Subcutaneous abdominal adipose tissue (tissue), 5 donors: ENCODE measurements around the gene ZYG11A.

Experiments
- H3K27ac ChIP-seq: one replicate; pipeline ENCODE4 v1.7.0; 2013; ENCODE audit warnings: low read depth, mild to moderate bottlenecking, inconsistent platforms, low read length, moderate library complexity
- H3K27me3 ChIP-seq, 5 donors: one replicate each; pipeline ENCODE4 v1.7.0; 2013; ENCODE audit warnings: low read length in 5 of 5, inconsistent platforms in 1 of 5; ENCODE audit not compliant: control insufficient read depth in 5 of 5, insufficient read depth in 4 of 5
- H3K36me3 ChIP-seq, 5 donors: one replicate each; pipeline ENCODE4 v1.7.0; 2013; ENCODE audit warnings: low read length in 5 of 5; ENCODE audit not compliant: control insufficient read depth in 5 of 5, insufficient read depth in 5 of 5
- H3K4me1 ChIP-seq, 5 donors: one replicate each; pipeline ENCODE4 v1.7.0; 2013; ENCODE audit warnings: low read length in 5 of 5, mild to moderate bottlenecking in 3 of 5, moderate library complexity in 1 of 5; ENCODE audit not compliant: control insufficient read depth in 5 of 5, insufficient read depth in 5 of 5
- H3K4me3 ChIP-seq, 5 donors: one replicate each; pipeline ENCODE4 v1.7.0; 2013; ENCODE audit warnings: low read length in 5 of 5, low read depth in 1 of 5
- H3K9ac ChIP-seq, 5 donors: one replicate each; pipeline ENCODE4 v1.7.0; 2013; ENCODE audit warnings: low read length in 5 of 5, mild to moderate bottlenecking in 4 of 5, moderate library complexity in 3 of 5
- H3K9me3 ChIP-seq, 5 donors: one replicate each; pipeline ENCODE4 v1.7.0; 2013; ENCODE audit warnings: low read length in 5 of 5; ENCODE audit not compliant: control insufficient read depth in 5 of 5
- donor health status: healthy.
- donor health status: healthy.
- donor health status: healthy.
- donor health status: healthy.
- donor health status: healthy.

ZYG11A gene

GRCh38 chr1:52915211-52915854 lies 72.8 kb downstream of the ZYG11A start:
- H3K27me3 ChIP-seq, result no peaks in the 10 kb centered on the region
- H3K36me3 ChIP-seq, result peaks cover 0 to 7% (median 5%) of the 10 kb centered on the region in 5 donors
- H3K4me3 ChIP-seq, result peak overlapping the region in 1 of 5 donors; percentile 7
- H3K9ac ChIP-seq, result no peak overlapping the region
- H3K9me3 ChIP-seq, result no peaks in the 10 kb centered on the region
- H3K4me1 ChIP-seq, result peaks cover 9 to 58% (median 32%) of the 10 kb centered on the region in 5 donors
- H3K27ac ChIP-seq, result no peak overlapping the region

GRCh38 chr1:52915855-52916220 lies 73.3 kb downstream of the ZYG11A start:
- no peak overlapping the region for H3K4me3 ChIP-seq
- no peaks in the 10 kb centered on the region for H3K27me3 ChIP-seq
- H3K27ac ChIP-seq, result no peak overlapping the region
- H3K9ac ChIP-seq, result no peak overlapping the region
- H3K36me3 ChIP-seq, result peaks cover 0 to 7% (median 3%) of the 10 kb centered on the region in 5 donors
- peaks cover 9 to 64% (median 35%) of the 10 kb centered on the region in 5 donors for H3K4me1 ChIP-seq
- H3K9me3 ChIP-seq, result no peaks in the 10 kb centered on the region

GRCh38 chr1:52916241-52916975 lies 73.8 kb downstream of the ZYG11A start:
- Histone ChIP-seq H3K27ac (peak overlapping the region; percentile 17), H3K4me3 (no peak overlapping the region), H3K9me3 (no peaks in the 10 kb centered on the region), H3K9ac (no peak overlapping the region), H3K36me3 (peaks cover 0 to 7% (median 3%) of the 10 kb centered on the region in 5 donors), H3K27me3 (no peaks in the 10 kb centered on the region), H3K4me1 (peaks cover 9 to 67% (median 41%) of the 10 kb centered on the region in 5 donors)

GRCh38 chr1:52917156-52917555 lies 74.6 kb downstream of the ZYG11A start:
- H3K9ac ChIP-seq, result no peak overlapping the region
- peaks cover 0 to 7% (median 0%) of the 10 kb centered on the region in 5 donors for H3K36me3 ChIP-seq

GRCh38 chr1:52917581-52917980 lies 75.0 kb downstream of the ZYG11A start:
- peaks cover 9 to 67% (median 47%) of the 10 kb centered on the region in 5 donors for H3K4me1 ChIP-seq
- peak overlapping the region; percentile 17 for H3K27ac ChIP-seq
- H3K9ac ChIP-seq, result no peak overlapping the region
- peaks cover 0 to 7% (median 0%) of the 10 kb centered on the region in 5 donors for H3K36me3 ChIP-seq
- H3K27me3 ChIP-seq, result no peaks in the 10 kb centered on the region
- no peaks in the 10 kb centered on the region for H3K9me3 ChIP-seq
- no peak overlapping the region for H3K4me3 ChIP-seq

More at GRCh38 chr1:52917156-52917555, 74.6 kb downstream of the ZYG11A start:
- Histone ChIP-seq H3K9me3 (no peaks in the 10 kb centered on the region), H3K4me1 (peaks cover 9 to 67% (median 47%) of the 10 kb centered on the region in 5 donors), H3K27me3 (no peaks in the 10 kb centered on the region), H3K4me3 (no peak overlapping the region), H3K27ac (peak overlapping the region; percentile 17)

- Histone ChIP-seq H3K4me3 (no peak overlapping the region), H3K9me3 (no peaks in the 10 kb centered on the region), H3K27me3 (no peaks in the 10 kb centered on the region), H3K36me3 (peaks cover 0 to 5% (median 0%) of the 10 kb centered on the region in 5 donors), H3K4me1 (peaks cover 9 to 63% (median 47%) of the 10 kb centered on the region in 5 donors), H3K9ac (no peak overlapping the region), H3K27ac (no peak overlapping the region)
Measured at GRCh38 chr1:52918201-52918600, 75.6 kb downstream of the ZYG11A start.

- Histone ChIP-seq H3K36me3 (no peaks in the 10 kb centered on the region), H3K4me3 (no peak overlapping the region), H3K27me3 (no peaks in the 10 kb centered on the region), H3K27ac (no peak overlapping the region), H3K9ac (no peak overlapping the region), H3K4me1 (peaks cover 9 to 53% (median 44%) of the 10 kb centered on the region in 5 donors), H3K9me3 (no peaks in the 10 kb centered on the region)
Measured at GRCh38 chr1:52919051-52919722, 76.6 kb downstream of the ZYG11A start.

GRCh38 chr1:52919723-52920483 lies 77.3 kb downstream of the ZYG11A start:
- Histone ChIP-seq H3K4me3 (no peak overlapping the region), H3K27ac (no peak overlapping the region)

GRCh38 chr1:52920791-52921291 lies 78.3 kb downstream of the ZYG11A start:
- peaks cover 4 to 43% (median 35%) of the 10 kb centered on the region in 5 donors for H3K4me1 ChIP-seq
- peak overlapping the region in 4 of 5 donors; percentile 70 to 86 (median 77) for H3K9ac ChIP-seq

More at GRCh38 chr1:52919723-52920483, 77.3 kb downstream of the ZYG11A start:
- peaks cover 9 to 46% (median 37%) of the 10 kb centered on the region in 5 donors for H3K4me1 ChIP-seq
- no peaks in the 10 kb centered on the region for H3K27me3 ChIP-seq
- no peaks in the 10 kb centered on the region for H3K36me3 ChIP-seq
- H3K9me3 ChIP-seq, result no peaks in the 10 kb centered on the region
- no peak overlapping the region for H3K9ac ChIP-seq

More at GRCh38 chr1:52920791-52921291, 78.3 kb downstream of the ZYG11A start:
- H3K36me3 ChIP-seq, result no peaks in the 10 kb centered on the region
- H3K9me3 ChIP-seq, result no peaks in the 10 kb centered on the region
- no peaks in the 10 kb centered on the region for H3K27me3 ChIP-seq
- H3K4me3 ChIP-seq, result peak overlapping the region; percentile 73 to 86 (median 76)
- peak overlapping the region; percentile 76 for H3K27ac ChIP-seq
